ENCODE measurements around the gene APOE. TPM values are rescaled to one million over a fixed set of nuclear protein-coding genes. Genes with fewer than 3 reads are reported as not detected.

APOE gene
- total and polyA plus RNA-seq, 2 of the 8 experiments (the other 6 are each of a cell fraction or from before 2014, with no cell fraction given) = 629 to 1,258 TPM

GRCh38 chr19:44869733-44870470 is 35.7 kb upstream of the APOE start:
- no peak overlapping the region for H3K23ac ChIP-seq (ENCODE audit: insufficient read length)
- DNase-seq (ENCODE audit: low read depth in 1 of 2, low spot score in 2 of 2) = no peak

More at GRCh38 chr19:44869733-44870470, 35.7 kb upstream of the APOE start:
- Histone ChIP-seq H2BK5ac (ENCODE audit: low read depth, low read length) (no peak overlapping the region), H4K5ac (ENCODE audit: insufficient read length, low read depth, low read length) (no peak overlapping the region), H3K4ac (replicated peaks; ENCODE audit: insufficient read length, low read depth, low read length) (no peak overlapping the region), H4K91ac (replicated peaks; ENCODE audit: insufficient read length, low read length) (no peak overlapping the region), H3K56ac (replicated peaks; ENCODE audit: insufficient read length, low read depth, low read length) (no peak overlapping the region), H3K27ac (ENCODE audit: low read depth, low read length) (no peak overlapping the region), H2AK5ac (ENCODE audit: low read depth, low read length) (no peak overlapping the region), H2AFZ (ENCODE audit: low read length) (no peak overlapping the region), H2BK12ac (ENCODE audit: low read depth, low read length) (no peak overlapping the region), H3K27me3 (replicated peaks in 1 of 4; ENCODE audit: control insufficient read depth in 3 of 4, extremely low read depth in 1 of 4, insufficient read depth in 3 of 4, low read length in 3 of 4) (no peaks in the 10 kb centered on the region), H3K36me3 (ENCODE audit: control insufficient read depth in 2 of 4, insufficient read depth in 4 of 4, low read length in 3 of 4) (peaks cover 30 to 65% (median 47%) of the 10 kb centered on the region in 4 experiments), H3K4me3 (ENCODE audit: extremely low read depth in 1 of 4, insufficient read depth in 2 of 4, low read depth in 3 of 4, low read length in 4 of 4) (no peak overlapping the region), H3K14ac (ENCODE audit: insufficient read length) (no peak overlapping the region), H3K79me2 (ENCODE audit: control insufficient read depth in 1 of 2, insufficient read depth in 2 of 2, low read length in 2 of 2) (no peaks in the 10 kb centered on the region; a peak in 1 of 4 replicates), H2BK20ac (ENCODE audit: low read length) (no peak overlapping the region), H3K4me1 (replicated peaks in 1 of 4; ENCODE audit: control insufficient read depth in 3 of 4, insufficient read depth in 4 of 4, low read length in 3 of 4) (no peaks in the 10 kb centered on the region), H3K18ac (ENCODE audit: extremely low read depth, low read length) (no peak overlapping the region), H2BK120ac (replicated peaks; ENCODE audit: low read depth, low read length) (no peak overlapping the region), H3K9ac (replicated peaks in 1 of 4; ENCODE audit: extremely low read depth in 1 of 4, low read depth in 3 of 4, low read length in 3 of 4) (no peak overlapping the region), H2BK15ac (ENCODE audit: low read length) (no peak overlapping the region), H4K20me1 (replicated peaks in 1 of 2; ENCODE audit: control insufficient read depth in 1 of 2, insufficient read depth in 2 of 2, low read length in 2 of 2) (peaks cover 6 to 25% of the 10 kb centered on the region in 2 experiments), H3K23me2 (ENCODE audit: low read depth, low read length) (no peaks in the 10 kb centered on the region; the same call in 1 of the 2 replicates), H3K4me2 (ENCODE audit: insufficient read depth in 1 of 2, low read depth in 2 of 2, low read length in 2 of 2) (no peak overlapping the region), H4K8ac (ENCODE audit: extremely low read depth, insufficient read depth, low read length) (no peak overlapping the region), H3K79me1 (ENCODE audit: low read depth, low read length) (no peaks in the 10 kb centered on the region), H3K9me3 (ENCODE audit: insufficient read depth in 2 of 2, low read depth in 1 of 2, low read length in 1 of 2) (no peaks in the 10 kb centered on the region)
- ChIA-PET CTCF (ENCODE audit: partially characterized antibody) (interaction anchor here (0.6 to 1.2 kb wide), 5 partner anchors 17 to 277 kb away, joined by 3 to 5 read pairs (median 3); no protein-coding TSS in a partner anchor), POLR2A (ENCODE audit: partially characterized antibody) (interaction anchor here (0.6 to 4.0 kb wide), 5 partner anchors 13 to 130 kb away, joined by 3 to 23 read pairs (median 7); no protein-coding TSS in a partner anchor)
- no peak for FAIRE-seq
- 91% methylated on average over 13 of the region's 13 CpGs; no CpG with 5 or more reads in 1 of the 2 experiments for WGBS, 2 experiments (ENCODE audit: extremely low coverage in 1 of 2, insufficient coverage in 1 of 2, insufficient read length in 1 of 2, insufficient replicate concordance in 2 of 2, low coverage in 1 of 2, low lambda C conversion rate in 2 of 2, missing lambda C conversion rate in 1 of 2)
- TF ChIP-seq SAP30 (IDR thresholded peaks at IDR 0.05; ENCODE audit: insufficient read depth, insufficient replicate concordance, low read length) (no peak), SIN3A (conservative IDR thresholded peaks at IDR 0.05 in 1 of 2, IDR thresholded peaks at IDR 0.05 in 1 of 2; ENCODE audit: low read depth in 1 of 2, low read length in 2 of 2) (no peak), POLR2AphosphoS5 (IDR thresholded peaks at IDR 0.05; ENCODE audit: low read depth, low read length) (no peak), TAF7 (optimal IDR thresholded peaks at IDR 0.05; ENCODE audit: borderline replicate concordance, low read depth, low read length) (no peak)

All from H1 (cell line).